SW 1271 (cell line): ENCODE measurements around the gene NR4A3.

Experiments
- DNase-seq, 2 experiments: peaks; one replicate each; lab custom pipeline; 2025; lab: John Stamatoyannopoulos, UW

The NR4A3 gene

DNA sequence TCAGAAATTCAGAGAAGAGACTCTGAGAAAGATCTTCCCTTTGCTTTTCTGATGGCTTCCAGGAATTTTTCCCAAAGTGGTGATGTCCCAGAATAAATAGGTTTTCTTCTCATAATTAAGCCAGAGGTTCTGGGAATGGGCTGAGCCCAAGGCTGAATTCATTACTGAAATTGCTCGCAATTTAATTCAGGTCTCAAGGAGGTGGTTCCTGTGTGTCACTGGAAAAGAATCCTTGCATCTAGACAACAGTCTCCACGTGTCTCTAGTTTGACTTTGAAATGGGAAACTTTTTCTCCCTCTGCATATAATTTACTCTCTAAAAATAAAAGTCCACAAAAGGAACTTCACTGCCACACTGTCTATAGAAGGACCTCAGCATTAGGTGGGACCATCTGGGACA, 57.0 kb downstream of the NR4A3 start:
- DNase-seq, result no peak

DNA sequence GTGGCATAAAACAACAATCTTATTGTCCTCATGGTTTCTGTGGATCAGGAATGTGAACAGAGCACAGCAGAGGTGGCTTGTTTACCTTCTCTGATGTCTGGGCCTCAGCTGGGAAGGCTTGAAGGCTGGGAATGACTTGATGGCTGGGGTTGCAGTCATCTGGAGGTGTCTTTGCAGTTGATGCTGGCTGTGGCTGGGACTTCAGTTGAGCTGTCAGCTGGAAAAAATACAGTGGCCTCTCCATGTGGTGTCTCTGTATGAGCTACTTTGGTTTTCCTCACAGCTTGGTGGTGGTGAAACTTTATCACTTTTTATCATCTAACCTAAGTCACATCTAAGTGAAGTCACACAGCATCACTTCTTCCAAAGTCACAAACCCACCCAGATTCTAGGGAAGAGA, 60.1 kb downstream of the NR4A3 start:
- DNase-seq, result no peak

DNA sequence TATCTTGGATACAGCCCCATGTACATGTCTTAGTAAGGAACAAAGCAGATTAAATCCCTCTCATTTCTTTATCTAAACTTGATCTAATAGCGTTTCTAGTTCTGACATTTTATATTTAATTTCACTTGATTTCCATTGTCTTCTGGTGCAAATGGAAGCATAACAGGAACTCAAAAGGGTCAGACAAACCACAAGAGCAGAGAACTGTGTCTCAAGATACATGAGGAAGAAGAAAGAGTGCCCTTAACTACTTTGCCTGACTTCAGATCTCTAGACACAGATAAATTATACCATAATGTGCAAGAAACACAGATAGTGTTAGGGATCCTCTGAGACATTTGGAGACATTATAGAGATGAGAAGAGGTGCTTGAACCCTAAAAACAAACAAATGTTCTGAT, 64.1 kb downstream of the NR4A3 start:
- no peak for DNase-seq

DNA sequence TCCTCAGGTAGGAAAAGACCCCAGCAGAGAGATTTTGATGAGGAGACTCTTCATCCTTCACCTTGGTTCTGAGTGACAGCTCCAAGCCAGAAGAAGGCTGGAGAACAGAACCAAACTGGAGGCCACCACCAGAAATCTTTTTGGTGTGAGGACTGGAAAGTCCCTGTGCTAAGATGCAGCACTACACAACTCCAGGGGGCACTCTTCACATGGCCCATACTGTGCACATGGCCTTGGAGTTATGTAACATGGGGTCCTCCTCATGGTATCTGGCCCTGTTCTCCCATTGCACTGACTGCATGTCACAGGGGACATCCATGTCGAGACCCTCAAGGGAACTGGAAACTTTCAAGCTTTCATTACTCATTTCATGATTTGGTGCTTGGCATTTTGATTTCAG, 67.4 kb downstream of the NR4A3 start:
- DNase-seq, result no peak

DNA sequence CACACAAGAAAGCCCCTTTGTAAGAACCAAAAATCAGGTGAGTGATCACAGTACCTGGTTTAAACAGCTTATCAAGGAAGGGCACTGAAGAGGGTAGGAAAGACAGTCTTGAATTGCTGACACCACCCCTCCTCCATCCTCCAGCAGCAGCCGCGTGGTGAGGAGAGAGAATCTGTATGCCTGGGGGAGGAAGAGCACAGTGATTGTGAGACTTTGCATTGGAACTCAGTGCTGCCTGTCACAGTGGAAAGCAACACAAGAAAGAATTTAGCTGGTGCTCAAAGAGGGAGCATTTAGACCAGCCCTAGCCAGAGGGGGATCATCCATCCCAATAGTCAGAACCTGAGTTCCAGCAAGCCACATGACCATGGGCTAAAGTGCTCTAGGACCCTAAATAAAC, 73.1 kb downstream of the NR4A3 start:
- no peak for DNase-seq

DNA sequence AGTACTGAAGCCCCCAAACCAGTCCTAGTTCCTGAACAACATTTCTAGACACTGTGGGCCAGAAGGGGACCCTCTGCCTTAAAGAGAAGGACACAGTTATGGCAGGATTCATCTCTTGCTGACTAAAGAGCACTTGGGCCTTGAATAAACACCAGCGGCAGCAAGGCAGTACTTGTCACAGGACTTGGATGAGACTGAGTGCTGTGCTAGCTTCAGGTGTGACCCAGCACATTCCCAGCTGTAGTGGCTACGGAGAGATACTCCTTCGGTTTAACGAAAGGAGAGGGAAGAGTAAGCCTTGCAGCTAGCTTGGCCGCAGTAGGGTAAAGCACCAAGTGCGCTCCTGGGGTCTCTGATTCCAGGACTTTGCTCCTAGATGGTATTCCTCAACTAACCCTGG, 73.8 kb downstream of the NR4A3 start:
- DNase-seq, result no peak

DNA sequence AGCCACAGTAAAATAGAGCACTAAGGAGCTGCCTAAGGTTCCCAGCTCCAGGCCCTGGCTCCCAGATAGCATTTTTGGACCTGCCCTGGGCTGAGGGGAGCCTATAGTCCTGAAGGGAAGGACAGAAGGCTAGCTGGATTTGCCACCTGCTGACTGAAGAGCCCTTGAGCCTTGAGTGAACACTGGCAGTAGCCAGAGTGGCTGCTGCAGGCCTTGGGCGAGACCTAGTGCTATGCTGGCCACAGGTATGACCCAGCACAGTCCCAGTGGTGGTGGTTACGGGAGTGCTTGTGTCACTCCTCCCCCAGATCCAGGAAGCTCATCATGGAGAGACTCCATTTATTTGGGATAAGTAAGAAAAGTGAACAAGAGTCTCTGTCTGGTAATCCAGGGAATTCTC, 74.4 kb downstream of the NR4A3 start:
- no peak for DNase-seq

DNA sequence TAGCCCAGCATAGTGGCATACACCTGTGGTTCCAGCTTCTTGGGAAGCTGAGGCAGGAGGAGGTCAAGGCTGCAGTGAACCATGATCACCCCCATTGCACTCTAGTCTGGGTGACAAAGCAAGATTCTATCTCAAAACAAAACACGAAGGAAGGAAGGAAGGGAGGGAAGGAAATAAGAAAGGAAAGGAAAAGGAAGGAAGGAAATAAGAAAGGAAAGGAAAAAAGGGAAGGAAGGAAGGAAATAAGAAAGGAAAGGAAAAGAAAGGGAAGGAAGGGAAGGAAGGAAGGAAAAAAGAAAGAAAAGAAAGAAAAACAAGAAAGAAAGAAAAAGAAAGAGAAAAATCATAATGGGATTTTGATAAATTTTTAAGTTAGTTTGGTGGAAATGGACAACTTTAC, 81.7 kb downstream of the NR4A3 start:
- no peak for DNase-seq

DNA sequence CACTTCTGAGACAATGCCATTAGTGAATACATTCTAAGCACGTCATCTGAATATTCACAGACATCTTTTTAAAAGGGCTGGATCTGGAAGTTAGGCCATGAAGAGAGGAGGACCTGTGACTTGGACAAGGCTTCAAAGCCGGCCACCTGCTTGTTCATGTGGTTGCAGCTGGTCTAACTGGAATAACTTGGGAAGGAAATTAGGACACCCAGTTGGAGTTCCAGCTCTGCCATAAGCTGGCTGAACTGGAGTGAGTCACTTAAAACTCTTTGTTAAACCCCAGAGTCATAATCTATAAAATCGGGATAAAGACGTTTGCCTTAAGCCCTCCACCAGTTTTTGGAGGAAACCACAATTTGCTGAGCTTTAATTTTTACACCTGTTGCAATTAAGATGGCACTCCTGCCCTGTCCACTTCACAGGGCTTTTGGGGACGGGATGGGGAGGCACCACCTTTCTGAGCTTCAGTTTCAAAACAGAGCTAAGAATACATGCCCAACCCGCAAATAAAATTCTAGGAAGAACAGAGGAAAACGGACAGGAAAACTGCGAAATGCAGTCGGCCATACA, 84.2 kb downstream of the NR4A3 start:
- no peak for DNase-seq

DNA sequence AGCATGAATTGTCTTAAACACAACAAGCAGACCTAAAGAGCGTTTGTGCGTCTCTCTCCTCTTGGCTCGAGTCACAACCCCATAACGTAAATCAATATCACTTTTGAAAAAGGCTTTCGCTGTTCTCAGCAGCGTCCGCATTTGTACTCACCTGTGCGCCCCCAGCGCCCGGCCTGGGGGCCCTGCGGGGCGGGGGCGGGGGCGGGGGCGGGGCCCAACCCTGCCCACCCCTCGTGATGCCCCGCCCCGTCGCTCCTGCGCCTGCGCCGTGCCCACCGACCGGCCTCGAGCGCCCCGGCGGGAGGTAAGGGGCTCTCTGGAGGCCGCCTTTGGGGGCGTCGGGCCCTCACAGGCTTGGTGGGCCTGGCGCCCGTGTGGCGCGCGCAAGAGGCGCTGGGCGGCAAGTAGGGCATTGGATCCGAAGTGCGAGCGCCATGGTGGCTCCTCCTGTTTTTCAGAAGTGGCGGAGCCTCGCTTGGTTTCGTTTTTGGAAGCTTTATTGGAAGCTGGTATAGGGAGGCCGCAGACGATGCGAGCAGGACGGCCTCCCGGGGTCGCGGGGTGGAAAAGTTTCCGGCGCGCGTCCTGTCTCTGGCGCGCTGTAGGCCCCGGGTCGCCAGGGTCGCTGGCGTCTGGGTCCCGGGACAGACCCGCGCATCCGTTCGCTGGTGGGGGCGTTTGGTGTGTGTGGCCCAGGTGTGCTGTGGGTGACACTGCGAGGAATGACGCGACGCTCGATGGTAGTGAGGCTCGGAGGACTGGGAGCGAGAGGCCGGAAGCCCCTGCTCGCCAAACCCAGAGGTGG, 84.9 kb downstream of the NR4A3 start, which contains the start of gene STX17:
Gene STX17, plus strand, starts transcription at position 252 of the 805 bp plus-strand sequence. CDS start 8,586 bp downstream, outside the sequence.
- DNase-seq, result peak; percentile 47 to 81

DNA sequence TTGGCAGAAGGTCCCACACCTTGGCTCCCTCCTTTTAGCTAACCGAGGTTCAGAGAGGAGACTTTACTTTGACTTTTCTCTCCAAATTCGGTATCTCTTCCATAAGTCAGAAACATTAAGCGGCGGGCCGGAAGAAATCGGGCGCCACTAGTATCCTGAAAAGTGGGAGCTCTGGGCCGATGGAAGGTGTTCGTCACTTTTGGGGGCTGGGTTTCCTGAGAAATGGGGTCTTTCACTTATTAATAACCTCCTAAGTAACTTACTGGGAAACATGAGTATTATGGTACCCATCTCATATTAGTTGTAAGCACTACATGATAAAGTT, 85.5 kb downstream of the NR4A3 start:
- DNase-seq, result no peak

DNA sequence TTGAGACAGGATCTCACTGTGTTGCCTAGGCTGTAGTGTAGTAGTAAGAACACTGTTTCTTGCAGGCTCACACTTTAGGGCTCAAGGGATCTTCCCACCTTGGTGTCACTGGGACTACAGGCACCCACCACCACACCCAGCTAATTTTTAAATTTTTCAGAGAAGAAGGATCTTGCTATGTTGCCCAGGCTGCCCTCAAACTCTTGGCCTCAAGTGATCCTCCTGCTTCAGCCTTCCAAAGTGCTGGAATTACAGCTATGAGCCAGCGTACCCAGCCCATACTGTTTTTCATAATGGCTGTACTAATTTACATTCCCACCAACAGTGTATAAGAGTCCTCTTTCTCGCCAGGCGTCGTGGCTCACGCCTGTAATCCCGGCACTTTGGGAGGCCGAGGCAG, 89.9 kb downstream of the NR4A3 start:
- DNase-seq, result no peak
